HFF-Myc (cell line): ENCODE data around the gene RHCE.
A peak's percentile ranks its signal among the peaks of the same experiment; 100 is the strongest.

Experiments
- DNase-seq: peaks from one replicate; pipeline ENCODE4 v3.0.0-alpha.2; 2011; ENCODE audit warnings: low read depth; ENCODE audit errors: extremely low read depth
- H3K4me3 ChIP-seq: replicated peaks from 2 replicates; pipeline ENCODE4 v1.5.1; 2011; ENCODE audit warnings: low read depth, mild to moderate bottlenecking, control low read depth, low read length
- TF ChIP-seq, protein P1 (sequence below): IDR thresholded peaks from 2 replicates; pipeline ENCODE4 v1.5.1; 2012; ENCODE audit warnings: mild to moderate bottlenecking, low read depth, low read length, control low read depth; ENCODE audit errors: missing control alignments

The RHCE gene

DNA sequence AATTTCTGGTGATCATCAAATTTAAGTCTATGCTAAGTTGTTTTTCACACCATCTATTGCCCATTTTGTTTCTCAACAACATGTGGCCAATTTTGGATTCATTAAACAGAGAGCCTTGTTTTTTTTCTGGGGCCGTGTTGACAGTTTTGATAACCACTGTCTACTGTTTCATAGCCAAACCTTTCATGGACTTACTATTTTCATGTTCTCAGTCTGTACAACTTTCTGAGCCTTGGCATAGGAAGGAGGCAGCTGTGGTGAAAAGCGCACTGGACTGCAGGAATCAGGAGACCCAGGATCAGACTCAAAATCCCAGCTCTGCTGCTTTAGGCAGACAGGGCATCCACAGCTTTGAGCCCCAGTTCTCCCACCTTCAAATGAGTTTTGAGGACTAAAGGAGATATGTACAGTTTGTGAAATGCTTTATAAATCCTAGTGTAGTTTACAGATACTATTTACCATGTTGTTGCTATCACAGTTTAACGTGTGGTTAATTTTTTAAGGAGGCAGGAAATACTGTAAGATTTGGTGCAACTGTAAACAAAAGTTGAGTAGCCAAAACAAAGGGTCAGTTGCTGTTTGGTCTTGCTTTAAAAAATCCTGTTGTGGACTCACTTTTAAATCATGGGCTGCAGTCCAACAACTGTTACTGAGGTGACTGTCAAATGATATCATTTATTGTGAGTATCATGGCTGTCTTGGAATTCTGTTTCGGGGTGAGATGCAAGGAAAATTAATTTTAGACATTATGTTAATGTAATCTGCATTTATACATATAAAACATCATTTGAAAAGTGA, 13.0 kb upstream of the RHCE start:
- TF ChIP-seq, protein P1, sequence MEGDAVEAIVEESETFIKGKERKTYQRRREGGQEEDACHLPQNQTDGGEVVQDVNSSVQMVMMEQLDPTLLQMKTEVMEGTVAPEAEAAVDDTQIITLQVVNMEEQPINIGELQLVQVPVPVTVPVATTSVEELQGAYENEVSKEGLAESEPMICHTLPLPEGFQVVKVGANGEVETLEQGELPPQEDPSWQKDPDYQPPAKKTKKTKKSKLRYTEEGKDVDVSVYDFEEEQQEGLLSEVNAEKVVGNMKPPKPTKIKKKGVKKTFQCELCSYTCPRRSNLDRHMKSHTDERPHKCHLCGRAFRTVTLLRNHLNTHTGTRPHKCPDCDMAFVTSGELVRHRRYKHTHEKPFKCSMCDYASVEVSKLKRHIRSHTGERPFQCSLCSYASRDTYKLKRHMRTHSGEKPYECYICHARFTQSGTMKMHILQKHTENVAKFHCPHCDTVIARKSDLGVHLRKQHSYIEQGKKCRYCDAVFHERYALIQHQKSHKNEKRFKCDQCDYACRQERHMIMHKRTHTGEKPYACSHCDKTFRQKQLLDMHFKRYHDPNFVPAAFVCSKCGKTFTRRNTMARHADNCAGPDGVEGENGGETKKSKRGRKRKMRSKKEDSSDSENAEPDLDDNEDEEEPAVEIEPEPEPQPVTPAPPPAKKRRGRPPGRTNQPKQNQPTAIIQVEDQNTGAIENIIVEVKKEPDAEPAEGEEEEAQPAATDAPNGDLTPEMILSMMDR, result no peak
- no peak overlapping the region for H3K4me3 ChIP-seq
- DNase-seq, result no peak

DNA sequence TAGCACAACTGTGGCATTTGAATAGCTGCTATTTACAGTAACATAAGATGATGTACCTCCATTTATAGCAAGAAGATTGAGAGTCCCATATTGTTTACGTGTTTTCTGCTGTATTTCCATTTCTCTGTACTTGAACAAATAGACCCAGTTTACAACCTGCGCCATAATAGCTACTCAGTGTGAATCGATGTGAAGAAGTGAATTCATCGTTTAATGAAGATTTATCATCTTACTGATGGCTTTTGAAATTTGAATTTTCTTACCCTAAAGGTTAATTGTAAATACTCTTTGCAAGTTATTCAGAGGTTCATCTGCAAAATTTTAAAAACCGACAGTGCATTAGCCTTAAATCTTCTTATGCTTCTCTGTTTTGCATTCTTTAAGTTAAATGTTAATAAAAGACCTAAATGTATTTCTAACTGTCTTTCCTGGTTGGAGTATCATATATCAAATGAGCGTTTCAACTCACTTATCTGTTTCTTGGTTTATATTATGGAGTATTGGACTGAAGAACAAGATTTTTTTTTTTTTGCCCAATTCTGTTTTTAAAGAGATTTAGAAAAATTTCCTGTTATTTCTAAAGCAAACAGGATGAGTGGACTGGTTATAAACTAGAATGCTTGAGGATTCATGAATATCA, 12.2 kb upstream of the RHCE start:
- H3K4me3 ChIP-seq, result no peak overlapping the region; the same call in 1 of the 2 replicates
- TF ChIP-seq, protein P1, result no peak
- DNase-seq, result no peak

DNA sequence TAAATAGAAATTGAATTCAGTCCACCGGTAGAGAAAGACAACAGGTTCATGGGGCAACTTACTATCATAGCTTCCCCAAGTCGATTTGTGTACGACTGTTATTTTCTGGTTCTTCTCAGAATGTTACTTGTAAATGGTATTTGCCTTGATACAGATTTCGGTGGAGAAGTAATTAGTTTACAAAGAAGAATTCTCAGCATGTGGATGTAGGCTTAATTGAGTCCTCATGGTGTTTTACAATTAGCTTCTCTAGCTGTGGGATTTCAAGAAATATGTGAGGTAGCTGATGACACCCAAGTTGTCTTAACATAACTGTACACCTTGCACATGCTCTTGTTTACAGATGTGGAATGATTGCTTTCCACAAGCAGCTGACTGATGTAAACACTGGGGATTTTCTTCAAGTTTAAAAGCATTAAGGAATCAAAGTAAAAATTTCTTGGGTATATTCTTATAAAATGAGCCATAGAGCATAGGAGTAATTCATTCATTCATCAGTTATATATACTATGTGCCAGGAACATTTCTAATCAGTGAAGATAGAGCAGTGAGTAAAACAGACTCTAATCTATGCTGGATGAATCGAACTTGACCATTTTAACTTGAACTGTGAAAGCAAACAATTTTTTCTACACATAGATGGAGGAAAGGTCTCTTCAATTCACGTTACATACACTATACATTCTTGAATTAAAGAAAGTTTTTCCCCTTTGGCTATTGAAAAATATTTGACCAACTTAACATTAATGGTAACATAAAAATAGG, 11.5 kb upstream of the RHCE start:
- peak overlapping the region; percentile 74 for H3K4me3 ChIP-seq
- DNase-seq, result no peak
- TF ChIP-seq, protein P1, result no peak

DNA sequence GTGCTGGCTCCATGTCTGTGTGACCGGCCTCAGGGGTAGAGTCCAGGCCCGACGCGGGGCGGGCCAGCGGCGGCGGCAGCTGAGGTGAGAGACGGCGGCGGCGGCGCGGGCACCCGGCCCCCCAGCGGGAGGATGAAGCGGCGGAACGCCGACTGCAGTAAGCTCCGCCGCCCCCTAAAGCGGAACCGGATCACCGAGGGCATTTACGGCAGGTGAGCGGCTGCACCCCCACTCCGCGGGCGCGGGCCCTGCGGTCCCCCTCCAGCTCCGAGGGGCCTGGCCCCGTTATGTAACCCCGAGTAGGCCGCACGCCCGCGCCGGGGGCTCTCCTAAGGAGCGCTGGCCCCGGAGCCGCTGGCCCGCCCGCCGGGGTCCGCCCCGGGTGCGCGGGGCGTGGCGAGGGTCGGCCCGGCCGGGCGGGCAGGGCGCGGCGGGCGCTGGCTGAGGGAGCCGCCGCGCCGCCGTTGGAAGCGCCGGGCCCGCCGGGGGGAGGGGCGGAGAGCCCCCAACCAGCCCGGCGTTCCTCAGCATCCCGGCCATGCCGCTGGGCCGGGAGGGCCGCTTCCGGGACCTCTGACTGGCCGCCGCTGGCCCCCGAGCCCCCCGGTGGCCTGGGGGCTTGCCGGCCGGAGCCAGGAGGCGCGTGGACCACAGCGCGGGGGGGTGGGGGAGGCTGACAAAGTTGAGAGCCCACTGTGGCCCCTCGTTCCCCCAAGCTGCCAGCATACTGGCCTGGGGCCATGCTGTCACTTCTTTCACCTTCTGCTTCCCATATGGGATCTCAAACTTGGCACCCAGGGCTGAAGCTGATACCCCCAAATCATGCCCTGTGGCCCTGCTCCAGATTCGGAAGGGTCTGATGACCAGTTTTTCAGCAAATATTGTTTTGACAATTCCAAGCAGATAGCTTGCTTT, 10.6 kb upstream of the RHCE start:
- TF ChIP-seq, protein P1, result no peak
- no peak for DNase-seq

DNA sequence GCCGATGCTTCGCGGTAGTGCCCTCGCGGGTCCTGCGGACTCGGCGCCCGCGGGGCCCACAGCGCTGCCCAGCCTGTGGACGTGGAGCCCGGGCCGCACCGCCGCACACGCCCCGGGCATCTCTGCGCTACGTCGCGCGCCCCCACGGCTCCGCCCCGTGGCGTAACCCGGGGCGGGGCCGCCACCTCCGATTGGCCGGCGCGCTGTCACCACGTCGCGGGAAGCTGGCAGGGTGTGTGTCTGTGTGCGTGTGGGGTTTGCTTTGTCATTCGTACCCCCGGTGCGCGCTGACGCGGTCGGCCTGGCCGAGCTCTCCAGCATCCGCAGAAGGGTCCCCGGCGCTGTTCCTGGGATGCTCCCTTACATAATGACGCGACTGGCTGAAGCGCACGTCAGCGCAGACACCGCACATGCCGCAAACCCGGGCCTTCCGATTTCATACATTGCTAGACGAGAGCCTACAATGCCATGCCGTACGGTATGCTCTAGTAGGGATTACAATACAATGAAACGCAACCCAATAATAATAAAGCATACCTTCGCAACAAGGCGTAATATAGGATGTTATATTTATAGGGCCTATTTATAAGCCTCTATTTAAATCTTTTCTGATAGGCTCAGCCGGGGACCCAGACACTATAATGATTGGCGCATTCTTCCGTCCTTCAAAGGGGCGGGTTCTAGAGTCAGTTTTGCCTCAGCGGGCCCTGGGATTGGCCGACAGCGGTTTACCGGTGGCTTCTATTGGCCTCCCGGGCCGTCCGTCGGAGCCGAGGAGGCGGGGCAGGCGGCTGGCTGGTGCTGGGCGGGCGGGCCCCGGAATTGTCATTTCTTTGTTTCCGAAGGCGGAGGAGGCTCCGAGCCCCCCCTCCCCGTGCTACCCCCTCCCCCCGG, 9.7 kb upstream of the RHCE start, which contains the start of gene MACO1:
TSS of gene MACO1 (plus strand) at position 825 of the 894 bp plus-strand sequence. CDS start 202 bp downstream, outside the sequence.
- TF ChIP-seq, protein P1, result no peak
- DNase-seq, result peak; percentile 89
- H3K4me3 ChIP-seq, result peak within 1 kb of the TSS; percentile 74

More for the DNA sequence above, 10.6 kb upstream of the RHCE start:
- peak overlapping the region; percentile 74 for H3K4me3 ChIP-seq
